Measurements from ENCODE around the gene ZEB2.

Gene ZEB2

GRCh38 chr2:144514616-144515091, 5.3 kb downstream of the ZEB2 start:
- no peak for TF ChIP-seq CTCF (IDR thresholded peaks at IDR 0.05; ENCODE audit: low read depth, low read length)
- H3K36me3 ChIP-seq: no peaks in the 10 kb centered on the region
- H3K4me3 ChIP-seq (ENCODE audit: low read depth, low read length): no peak overlapping the region
- no peaks in the 10 kb centered on the region for H3K27me3 ChIP-seq (ENCODE audit: insufficient read depth, low read depth, severe bottlenecking)
- H3K27ac ChIP-seq: no peak overlapping the region
- no peak for DNase-seq
- H3K9me3 ChIP-seq (ENCODE audit: severe bottlenecking): no peaks in the 10 kb centered on the region

GRCh38 chr2:144513388-144514101, 6.4 kb downstream of the ZEB2 start:
- Histone ChIP-seq H3K36me3 (no peaks in the 10 kb centered on the region), H3K27ac (no peak overlapping the region), H3K4me3 (ENCODE audit: low read depth, low read length) (no peak overlapping the region), H3K9me3 (ENCODE audit: severe bottlenecking) (no peaks in the 10 kb centered on the region), H3K27me3 (ENCODE audit: insufficient read depth, low read depth, severe bottlenecking) (no peaks in the 10 kb centered on the region)
- DNase-seq: no peak
- TF ChIP-seq CTCF (IDR thresholded peaks at IDR 0.05; ENCODE audit: low read depth, low read length): no peak

- DNase-seq: no peak
- Histone ChIP-seq H3K36me3 (no peaks in the 10 kb centered on the region), H3K9me3 (ENCODE audit: severe bottlenecking) (no peaks in the 10 kb centered on the region), H3K27me3 (ENCODE audit: insufficient read depth, low read depth, severe bottlenecking) (no peaks in the 10 kb centered on the region), H3K27ac (no peak overlapping the region), H3K4me3 (ENCODE audit: low read depth, low read length) (no peak overlapping the region)
- TF ChIP-seq CTCF (IDR thresholded peaks at IDR 0.05; ENCODE audit: low read depth, low read length): no peak
Observed at GRCh38 chr2:144512891-144513351, 7.0 kb downstream of the ZEB2 start.

- H3K27me3 ChIP-seq (ENCODE audit: insufficient read depth, low read depth, severe bottlenecking): no peaks in the 10 kb centered on the region
- H3K4me3 ChIP-seq (ENCODE audit: low read depth, low read length): no peak overlapping the region
- TF ChIP-seq CTCF (IDR thresholded peaks at IDR 0.05; ENCODE audit: low read depth, low read length): no peak
- no peak for DNase-seq
- H3K36me3 ChIP-seq: no peaks in the 10 kb centered on the region
- no peaks in the 10 kb centered on the region for H3K9me3 ChIP-seq (ENCODE audit: severe bottlenecking)
- no peak overlapping the region for H3K27ac ChIP-seq
Observed at GRCh38 chr2:144512470-144512869, 7.4 kb downstream of the ZEB2 start.

GRCh38 chr2:144511937-144512336, 8.0 kb downstream of the ZEB2 start:
- TF ChIP-seq CTCF (IDR thresholded peaks at IDR 0.05; ENCODE audit: low read depth, low read length): no peak
- no peak for DNase-seq
- Histone ChIP-seq H3K9me3 (ENCODE audit: severe bottlenecking) (no peaks in the 10 kb centered on the region), H3K36me3 (no peaks in the 10 kb centered on the region), H3K4me3 (ENCODE audit: low read depth, low read length) (no peak overlapping the region), H3K27me3 (ENCODE audit: insufficient read depth, low read depth, severe bottlenecking) (no peaks in the 10 kb centered on the region), H3K27ac (no peak overlapping the region)

All from WERI-Rb-1 (cell line).